GM12873 (cell line): ENCODE measurements around the gene THAP7.

Experiments used
- CTCF ChIP-seq: IDR thresholded peaks from 2 replicates; pipeline ENCODE4 v1.5.1; 2012; ENCODE audit warnings: low read depth, mild to moderate bottlenecking, moderate library complexity, low read length, control low read depth; ENCODE audit not compliant: insufficient read depth; ENCODE audit errors: missing control alignments

The THAP7 gene

GRCh38 chr22:21013657-21014201 lies 11.8 kb upstream of the THAP7 start:
- TF ChIP-seq CTCF = no peak

DNA sequence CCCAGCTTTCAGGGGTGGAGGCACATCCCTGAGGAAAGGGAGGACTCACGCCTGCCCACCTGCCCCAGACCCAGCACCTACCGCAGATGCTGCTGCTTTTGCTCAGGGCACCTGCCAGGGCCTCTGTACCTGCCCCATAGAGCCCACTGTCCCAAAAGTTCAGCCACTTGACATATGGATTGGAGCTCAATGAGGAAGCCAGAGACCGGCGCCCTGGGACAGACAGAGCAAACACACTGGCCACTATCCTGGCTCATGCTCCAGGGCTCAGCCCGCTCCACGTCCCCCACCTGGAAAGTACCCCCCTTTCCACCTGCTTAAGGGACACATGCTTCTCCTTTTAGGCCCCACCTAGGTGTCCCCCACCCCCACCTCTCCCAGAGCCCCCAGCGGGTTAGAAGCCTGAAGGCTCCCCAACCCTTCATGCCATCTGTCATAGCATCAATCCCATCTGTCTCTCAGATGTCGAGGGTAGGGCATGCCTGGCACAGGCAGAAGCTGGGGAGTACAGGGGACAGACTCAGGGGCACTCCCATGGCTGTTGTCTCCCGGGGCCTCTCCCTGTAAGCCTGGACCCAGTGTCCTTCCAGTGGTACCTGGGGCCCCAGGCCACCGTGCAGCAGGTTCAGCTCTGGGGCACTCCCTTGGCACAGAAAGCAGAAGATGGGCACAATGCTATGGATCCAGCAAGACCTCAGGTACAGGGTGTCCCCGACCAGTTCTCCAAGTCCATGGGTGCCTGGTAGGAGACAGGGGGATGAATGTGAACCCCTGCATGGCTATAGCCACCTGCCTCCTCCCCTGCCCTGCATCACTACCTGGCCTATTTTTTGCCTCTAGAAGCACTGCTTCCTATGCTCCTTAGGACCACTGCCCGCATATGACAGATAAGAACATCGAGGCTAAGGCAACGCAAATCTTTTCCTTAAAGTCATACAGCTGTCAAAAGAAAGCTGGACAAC lies 10.8 kb upstream of the THAP7 start:
- no peak for TF ChIP-seq CTCF

DNA sequence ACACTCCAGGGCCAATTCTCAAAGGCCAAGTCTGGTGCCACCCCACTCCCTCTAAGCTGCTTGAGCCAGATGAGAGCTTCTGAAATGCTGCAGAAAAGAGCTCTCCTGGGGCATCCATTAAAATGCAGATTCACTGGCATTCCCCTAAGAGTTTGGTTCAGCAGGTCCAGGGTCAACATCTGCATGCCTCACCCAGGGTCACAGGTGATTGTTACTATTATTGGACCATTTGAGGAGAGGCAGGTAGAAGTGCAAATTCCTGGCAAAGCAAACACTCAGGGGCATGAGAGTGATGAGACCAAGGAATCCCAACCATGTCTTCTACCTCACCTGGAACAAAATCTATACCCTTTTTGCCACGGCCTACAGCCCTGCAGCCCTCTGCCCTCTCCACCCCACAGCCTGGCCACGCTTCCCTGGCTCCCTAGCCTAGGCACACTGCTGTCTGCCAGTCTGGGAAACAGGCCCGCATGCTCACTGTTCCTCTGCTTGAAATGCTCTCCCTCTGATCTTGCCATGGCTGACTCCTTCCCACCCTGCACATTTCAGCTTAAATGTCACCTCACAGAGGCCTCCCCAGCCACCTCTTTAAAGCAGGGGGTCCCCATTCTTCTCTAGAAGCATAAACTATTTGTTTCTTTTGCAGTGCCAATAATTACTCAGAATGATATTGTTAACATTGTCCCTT lies 8.7 kb upstream of the THAP7 start:
- no peak for TF ChIP-seq CTCF

DNA sequence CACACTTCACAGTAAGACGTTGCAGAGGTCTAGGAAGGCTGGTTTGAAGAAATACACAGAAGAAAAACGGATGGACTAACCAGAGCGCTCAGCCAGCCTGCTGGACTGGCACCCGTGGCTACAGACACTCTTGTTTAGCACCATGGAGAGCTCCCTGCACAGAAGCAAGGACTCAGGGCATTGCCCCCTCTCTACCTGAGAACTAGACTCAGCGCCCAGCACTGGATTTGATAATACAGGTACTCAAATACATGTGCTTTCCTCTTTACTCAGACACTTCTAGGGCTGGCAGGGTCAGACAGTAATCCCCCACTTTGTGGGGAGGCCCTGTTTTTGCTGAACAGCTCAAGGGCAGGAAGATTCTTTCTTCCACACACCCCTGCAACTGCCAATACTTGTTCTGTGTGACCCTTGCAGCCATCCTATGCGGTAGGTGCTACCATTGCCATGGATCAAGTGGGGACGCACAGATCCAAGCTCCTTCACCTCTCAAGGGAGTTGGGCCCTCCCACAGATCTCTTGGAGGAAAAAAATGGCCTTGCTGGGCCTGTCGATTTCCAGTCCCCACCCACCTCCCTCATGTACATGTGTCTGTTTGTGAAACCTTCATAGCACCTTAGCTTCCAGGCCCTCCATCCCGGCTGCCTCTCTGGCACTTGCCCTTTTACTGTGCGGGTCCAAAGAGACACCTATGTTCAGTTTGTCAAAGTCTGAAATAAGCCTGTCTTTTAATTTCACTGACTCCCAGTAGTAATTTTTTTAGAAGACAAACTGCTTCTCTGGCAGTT lies 7.9 kb upstream of the THAP7 start:
- TF ChIP-seq CTCF = no peak

DNA sequence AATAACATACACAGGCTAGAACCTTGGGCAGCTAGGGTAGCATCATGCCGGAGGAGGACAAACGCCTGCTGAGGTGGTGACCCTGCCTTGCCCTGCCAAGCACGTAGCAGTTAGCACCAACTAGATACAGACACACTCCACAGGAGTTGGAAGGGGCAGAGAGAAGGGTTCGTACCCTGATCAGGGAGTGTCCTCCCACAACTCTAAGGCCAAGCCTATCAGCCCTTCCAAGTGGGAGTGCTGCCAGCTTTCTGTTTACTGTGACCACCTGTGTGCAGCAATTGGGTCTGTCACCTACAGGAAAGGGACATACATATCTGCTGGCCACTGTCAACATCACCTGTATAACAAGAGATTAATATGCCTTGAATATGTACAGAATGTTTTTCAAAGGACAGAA lies 1.9 kb upstream of the THAP7 start:
- no peak for TF ChIP-seq CTCF

- no peak for TF ChIP-seq CTCF
These were observed 824 bp downstream of the THAP7 start for GRCh38 chr22:21000987-21001600.
